Measurements from ENCODE around the gene IFITM2. TPM values are rescaled to one million over a fixed set of nuclear protein-coding genes. Genes with fewer than 3 reads are reported as not detected.

The IFITM2 gene
- polyA plus RNA-seq, 1 of the 3 experiments (the other 2 are of a cell fraction), result 518 TPM

DNA sequence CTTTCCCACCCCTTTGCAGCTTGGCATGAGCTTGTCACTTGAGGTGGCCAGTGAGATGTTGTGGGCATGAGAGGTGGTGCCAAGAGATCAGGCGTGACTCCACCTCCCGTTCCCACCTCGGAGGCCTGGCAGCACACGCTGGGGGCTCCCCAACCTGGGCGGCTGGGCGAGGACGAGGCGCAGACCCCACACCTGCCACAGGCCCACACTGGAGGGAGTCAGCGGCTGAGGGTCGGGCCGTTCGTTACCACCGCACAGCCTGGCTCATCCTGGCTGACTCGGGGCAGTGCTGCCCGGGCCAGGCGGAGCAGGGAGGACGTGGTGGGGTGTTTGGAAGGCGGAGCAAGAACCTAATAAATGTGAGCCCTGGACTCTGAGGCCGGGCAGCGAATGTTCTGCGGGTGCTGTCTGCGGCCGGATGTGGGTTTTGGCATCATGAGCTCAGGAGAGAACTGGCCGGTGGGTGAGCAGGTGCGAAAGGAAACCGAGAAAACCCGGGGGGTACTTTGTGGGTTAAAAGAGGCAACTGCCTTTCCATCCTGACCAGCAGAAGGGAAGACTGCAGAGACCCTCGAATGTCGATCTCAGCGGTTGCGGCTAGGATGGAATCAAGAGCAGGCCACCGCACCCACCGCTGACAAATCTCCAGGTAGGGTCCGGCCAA is 23.2 kb downstream of the IFITM2 start (continued):
- TF ChIP-seq USF2 (IDR thresholded peaks at IDR 0.05; ENCODE audit: borderline replicate concordance, low read depth, low read length), result no peak

DNA sequence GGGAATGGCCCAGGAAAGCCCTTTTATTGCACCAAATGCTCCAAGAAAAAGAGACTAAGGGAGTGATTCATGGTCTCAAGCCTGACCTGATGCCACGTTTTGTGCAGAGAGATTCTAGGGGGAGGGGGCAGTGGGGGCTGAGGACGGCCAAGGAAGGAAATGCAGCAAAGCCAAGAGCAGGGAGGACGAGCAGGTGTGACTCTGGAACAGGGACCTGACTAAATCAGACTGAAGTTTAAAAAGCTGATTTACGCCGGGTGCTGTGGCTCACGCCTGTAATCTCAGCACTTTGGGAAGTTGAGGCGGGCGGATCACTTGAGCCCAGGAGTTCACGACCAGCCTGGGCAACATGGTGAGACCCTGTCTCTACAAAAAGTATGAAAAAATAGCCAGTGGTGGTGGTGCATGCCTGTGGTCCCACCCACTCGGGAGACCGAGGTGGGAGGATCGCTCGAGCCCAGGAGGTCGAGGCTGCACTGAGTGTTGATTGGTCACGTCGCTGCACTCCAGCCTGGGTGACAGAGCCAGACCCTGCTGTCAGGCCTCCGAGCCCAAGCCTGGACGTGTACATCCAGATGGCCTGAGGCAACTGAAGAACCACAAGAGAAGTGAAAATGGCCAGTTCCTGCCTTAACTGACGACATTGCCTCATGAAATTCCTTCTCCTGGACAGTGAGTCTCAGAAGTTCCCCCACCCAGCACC is 23.9 kb downstream of the IFITM2 start:
- CTCF ChIA-PET, result no interaction called here
- no peak for DNase-seq
- WGBS (ENCODE audit: low lambda C conversion rate), result 73% methylated on average over 16 of the region's 19 CpGs
- H3K4me3 ChIP-seq (ENCODE audit: low read depth in 2 of 2, low read length in 1 of 2), result no peak overlapping the region
- H2AFZ ChIP-seq (ENCODE audit: low read depth), result no peak overlapping the region
- no peaks in the 10 kb centered on the region for H3K9me2 ChIP-seq
- H3K9me3 ChIP-seq, result no peaks in the 10 kb centered on the region
- H3K36me3 ChIP-seq (replicated peaks in 1 of 2; ENCODE audit: control insufficient read depth in 1 of 2, insufficient read depth in 2 of 2, low read length in 1 of 2), result no peaks in the 10 kb centered on the region
- POLR2A ChIA-PET, result no interaction called here
- H3K27me3 ChIP-seq (ENCODE audit: insufficient read depth), result no peaks in the 10 kb centered on the region
- H4K20me1 ChIP-seq (ENCODE audit: insufficient read depth), result no peaks in the 10 kb centered on the region
- no peaks in the 10 kb centered on the region; a peak in 1 of 4 replicates for H3K4me1 ChIP-seq (ENCODE audit: control insufficient read depth in 1 of 2, insufficient read depth in 2 of 2, low read depth in 1 of 2, low read length in 1 of 2)
- no peak overlapping the region for H3K27ac ChIP-seq (ENCODE audit: low read depth in 2 of 2, low read length in 1 of 2)
- H3F3A ChIP-seq (replicated peaks; ENCODE audit: insufficient read depth), result no peaks in the 10 kb centered on the region
- TF ChIP-seq RFX5 (IDR thresholded peaks at IDR 0.05; ENCODE audit: low read length), result no peak
- no peak for TF ChIP-seq EP300 (IDR thresholded peaks at IDR 0.05; ENCODE audit: borderline replicate concordance in 1 of 2, low read depth in 1 of 2, low read length in 1 of 2)
- no peak for TF ChIP-seq FOXM1 (IDR thresholded peaks at IDR 0.05; ENCODE audit: low read depth)
- no peak for TF ChIP-seq FOXJ3 (CRISPR knock-in tag; IDR thresholded peaks at IDR 0.05)
- no peak for TF ChIP-seq JUND (IDR thresholded peaks at IDR 0.05)
- TF ChIP-seq TCF12 (IDR thresholded peaks at IDR 0.05), result no peak
- TF ChIP-seq TAF1 (IDR thresholded peaks at IDR 0.05; ENCODE audit: borderline replicate concordance, low read depth, low read length), result no peak
- TF ChIP-seq MXI1 (IDR thresholded peaks at IDR 0.05; ENCODE audit: low read depth, low read length), result no peak
- TF ChIP-seq ELF1 (IDR thresholded peaks at IDR 0.05), result no peak
- no peak for TF ChIP-seq GABPA (IDR thresholded peaks at IDR 0.05; ENCODE audit: low read depth)
- no peak for TF ChIP-seq REST (IDR thresholded peaks at IDR 0.05; ENCODE audit: low read depth, low read length)
- TF ChIP-seq SMC3 (IDR thresholded peaks at IDR 0.05; ENCODE audit: low read depth, low read length), result no peak
- no peak for TF ChIP-seq EZH2phosphoT487 (IDR thresholded peaks at IDR 0.05; ENCODE audit: borderline replicate concordance, low read depth)
- no peak overlapping the region for H3K4me2 ChIP-seq
- H3K79me2 ChIP-seq (ENCODE audit: insufficient read depth), result no peaks in the 10 kb centered on the region
- H3K9ac ChIP-seq, result no peak overlapping the region
